SK-MEL-5 (cell line): ENCODE results near the gene GPR68. TPM values are rescaled to one million over a fixed set of nuclear protein-coding genes. Genes with fewer than 3 reads are reported as not detected.

Experiments used
- DNase-seq: peaks from one replicate; pipeline ENCODE4 v3.0.0-alpha.2; 2016; ENCODE audit warnings: low read depth, low spot score
- in situ Hi-C: cut with HindIII; loops from 2 replicates; pipeline ENCODE4 v1.10.0; 2016; ENCODE audit warnings: low sequenced_read_pairs, high pct_unique_total_duplicates, low pct_unique_long_range_greater_than_20kb
- polyA plus RNA-seq, 2 experiments: library from polyadenylated mRNA; depleted of rRNA; stranded (reverse); fragments of >200 nt; gene quantifications; 2 replicates each; pipeline ENCODE4 v1.2.3, GENCODE V29; 2015
- total RNA-seq: library from RNA; depleted of rRNA; stranded (reverse); fragments of >200 nt; shearing (Covaris generic); gene quantifications from 2 replicates; pipeline ENCODE4 v1.2.3, GENCODE V29; 2014; rRNA removed

The GPR68 gene, protein sequence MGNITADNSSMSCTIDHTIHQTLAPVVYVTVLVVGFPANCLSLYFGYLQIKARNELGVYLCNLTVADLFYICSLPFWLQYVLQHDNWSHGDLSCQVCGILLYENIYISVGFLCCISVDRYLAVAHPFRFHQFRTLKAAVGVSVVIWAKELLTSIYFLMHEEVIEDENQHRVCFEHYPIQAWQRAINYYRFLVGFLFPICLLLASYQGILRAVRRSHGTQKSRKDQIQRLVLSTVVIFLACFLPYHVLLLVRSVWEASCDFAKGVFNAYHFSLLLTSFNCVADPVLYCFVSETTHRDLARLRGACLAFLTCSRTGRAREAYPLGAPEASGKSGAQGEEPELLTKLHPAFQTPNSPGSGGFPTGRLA
- not detected in 2 replicates for total RNA-seq
- not detected in 2 replicates for polyA plus RNA-seq (2015; cell fraction: cytosol; rRNA removed)
- polyA plus RNA-seq (2015; cell fraction: nucleus; rRNA removed) = not detected in 2 replicates

DNA sequence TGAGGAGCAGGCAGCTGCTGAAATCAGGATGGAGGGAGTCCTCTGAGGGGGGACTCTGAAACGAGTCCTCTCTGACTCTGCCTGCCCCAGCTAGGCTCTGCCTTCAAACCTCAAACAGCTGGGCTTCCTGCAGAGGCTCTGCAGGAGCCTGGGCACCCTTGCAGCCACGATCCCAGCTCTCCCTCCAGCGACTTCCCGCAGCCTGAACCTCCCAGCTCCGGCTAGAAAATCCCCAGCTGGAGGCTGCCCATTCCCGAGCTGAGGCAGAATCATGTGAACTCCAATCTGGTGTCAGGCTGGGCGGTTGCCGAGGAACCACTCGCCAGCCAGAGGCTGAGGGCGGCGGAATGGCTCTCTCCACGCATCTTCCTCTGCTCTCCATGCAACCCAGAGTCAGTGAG lies at the start of gene GPR68:
TSS of gene GPR68 (minus strand) at position 204 of the 401 bp plus-strand sequence. CDS start 9,654 bp downstream, outside the sequence.
- in situ Hi-C loops = no loop called here
- no peak for DNase-seq

DNA sequence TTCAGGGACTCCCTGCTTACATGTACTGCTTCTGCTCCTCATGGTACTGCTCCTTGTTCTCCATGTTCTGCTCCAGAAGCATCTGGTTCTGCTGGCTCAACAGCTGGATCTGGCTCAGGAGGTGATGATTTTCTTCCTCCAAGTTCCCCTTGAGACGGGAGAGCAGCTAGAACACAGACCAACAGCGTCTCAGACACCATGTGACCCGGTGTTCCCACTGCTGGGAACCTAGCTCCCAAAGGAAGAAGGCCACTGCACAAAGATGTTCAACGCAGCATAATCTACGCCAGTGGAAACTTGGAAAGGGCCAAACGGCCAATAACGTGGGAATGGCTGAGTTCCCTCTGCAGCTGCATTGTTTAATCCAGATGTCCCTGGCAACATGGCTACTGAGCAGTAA lies 49.6 kb upstream of the GPR68 start:
- in situ Hi-C loops = loop anchor here (25.0 kb wide), 1 partner anchor 382 kb away; no protein-coding TSS in a partner anchor

DNA sequence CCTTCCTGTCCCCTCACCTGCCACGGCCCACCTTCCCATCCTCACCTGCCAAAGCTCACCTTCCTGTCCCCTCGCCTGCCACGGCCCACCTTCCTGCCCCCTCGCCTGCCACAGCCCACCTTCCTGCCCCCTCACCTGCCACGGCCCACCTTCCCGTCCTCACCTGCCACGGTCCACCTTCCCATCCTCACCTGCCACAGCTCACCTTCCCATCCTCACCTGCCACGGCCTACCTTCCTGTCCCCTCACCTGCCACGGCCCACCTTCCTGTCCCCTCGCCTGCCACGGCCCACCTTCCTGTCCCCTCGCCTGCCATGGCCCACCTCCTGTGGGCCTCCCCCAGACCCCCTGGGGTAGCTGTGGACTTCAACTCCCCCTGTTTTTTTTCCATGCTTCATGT lies 48.8 kb upstream of the GPR68 start:
- no peak for DNase-seq
- in situ Hi-C loops = loop anchor here (25.0 kb wide), 1 partner anchor 381 kb away; no protein-coding TSS in a partner anchor

More for the DNA sequence above, 49.6 kb upstream of the GPR68 start:
- no peak for DNase-seq

DNA sequence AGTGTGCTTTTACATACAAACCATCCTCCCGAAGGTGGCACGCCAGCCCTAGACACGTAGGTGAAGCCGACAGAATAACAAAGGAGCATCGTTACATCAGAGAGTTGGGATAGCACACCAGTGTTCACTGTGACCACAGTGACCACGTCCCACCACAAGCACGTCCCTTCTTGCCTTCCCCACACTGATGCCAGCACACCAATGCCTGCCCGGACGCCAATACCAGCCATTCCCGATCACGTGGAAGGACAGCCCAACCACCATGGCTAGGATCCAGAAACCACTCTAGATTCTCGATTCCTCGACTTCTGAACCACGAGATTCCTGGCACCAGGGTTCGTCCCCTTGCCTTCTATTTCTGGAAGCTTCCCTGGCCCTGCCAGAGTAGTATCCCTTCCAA lies 48.0 kb upstream of the GPR68 start:
- no peak for DNase-seq
- in situ Hi-C loops = loop anchor here (25.0 kb wide), 1 partner anchor 380 kb away; no protein-coding TSS in a partner anchor

DNA sequence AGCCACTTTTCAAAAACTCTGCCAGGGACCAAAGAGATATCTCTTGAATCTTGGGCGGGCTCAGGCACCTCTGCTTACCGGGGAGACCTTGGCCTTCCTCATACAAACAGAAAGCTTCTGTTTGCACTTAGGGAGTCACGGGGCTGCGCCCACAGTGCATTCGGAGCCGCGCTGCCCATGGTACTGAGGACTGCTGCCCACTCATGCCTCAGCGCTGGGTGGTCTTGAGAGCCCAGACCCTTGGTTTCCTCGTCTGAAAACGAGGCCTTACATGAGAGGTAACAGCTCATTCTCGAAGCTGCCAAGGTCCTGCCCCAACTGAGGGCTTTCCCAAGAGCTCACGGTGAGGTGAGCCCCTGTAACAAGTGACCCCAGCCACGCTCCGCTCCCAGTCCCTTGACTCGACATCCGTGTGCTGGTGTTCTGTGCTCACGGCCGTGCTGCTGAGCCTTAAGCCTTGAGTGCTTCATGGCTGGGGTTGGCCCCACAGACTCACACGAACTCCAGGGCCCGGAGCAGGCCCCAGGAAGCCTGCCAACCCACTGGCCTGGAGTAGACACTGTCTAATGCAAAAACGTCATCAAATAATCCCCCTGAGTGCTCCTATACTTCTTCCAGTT lies 47.4 kb upstream of the GPR68 start:
- in situ Hi-C loops = loop anchor here (25.0 kb wide), 1 partner anchor 380 kb away; no protein-coding TSS in a partner anchor
- no peak for DNase-seq

- in situ Hi-C loops = loop anchor here (25.0 kb wide), 1 partner anchor 379 kb away; no protein-coding TSS in a partner anchor
- DNase-seq = no peak
Observed at GRCh38 chr14:91290986-91291385, 46.5 kb upstream of the GPR68 start.

DNA sequence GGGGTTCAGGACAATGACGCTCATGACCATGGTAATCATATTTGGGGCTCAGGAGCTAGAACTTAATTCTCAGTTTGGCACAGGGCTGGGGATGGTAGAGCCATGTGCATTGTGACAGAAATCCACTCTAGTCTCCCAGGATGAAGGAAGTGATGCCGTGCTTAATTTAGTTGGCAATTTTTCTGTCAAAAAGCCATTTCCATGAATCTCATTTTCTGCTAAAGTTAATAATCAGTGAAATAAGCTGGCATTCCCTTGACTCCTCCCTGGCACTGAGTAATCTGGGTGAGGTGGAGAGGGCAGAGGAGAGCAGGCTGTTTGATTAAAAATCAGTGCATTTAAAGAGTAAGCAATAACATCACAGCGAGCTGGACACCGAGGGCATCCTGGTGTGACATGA lies 45.0 kb upstream of the GPR68 start:
- in situ Hi-C loops = loop anchor here (25.0 kb wide), 1 partner anchor 377 kb away; no protein-coding TSS in a partner anchor

DNA sequence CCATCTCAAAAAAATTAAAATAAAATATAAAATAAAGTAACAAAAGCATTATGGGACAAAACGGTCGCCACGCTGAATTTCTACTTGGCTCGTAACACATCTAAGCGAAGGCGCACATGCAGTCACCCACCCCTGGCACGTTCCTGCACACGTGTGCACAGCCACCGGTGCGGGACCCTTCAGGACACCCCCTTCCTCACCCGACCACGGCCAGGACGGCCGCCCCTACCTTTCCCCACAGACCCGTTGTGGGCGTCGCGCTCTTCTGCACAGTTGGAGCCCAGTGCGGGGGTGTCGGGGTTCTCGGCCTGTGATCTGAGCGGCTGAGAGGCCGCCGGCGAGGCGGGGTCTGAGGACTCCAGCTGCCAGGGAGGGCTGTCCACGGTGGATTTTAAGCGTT lies 44.4 kb upstream of the GPR68 start:
- in situ Hi-C loops = loop anchor here (25.0 kb wide), 1 partner anchor 377 kb away; no protein-coding TSS in a partner anchor
- DNase-seq = no peak

More for the DNA sequence above, 45.0 kb upstream of the GPR68 start:
- DNase-seq = no peak

DNA sequence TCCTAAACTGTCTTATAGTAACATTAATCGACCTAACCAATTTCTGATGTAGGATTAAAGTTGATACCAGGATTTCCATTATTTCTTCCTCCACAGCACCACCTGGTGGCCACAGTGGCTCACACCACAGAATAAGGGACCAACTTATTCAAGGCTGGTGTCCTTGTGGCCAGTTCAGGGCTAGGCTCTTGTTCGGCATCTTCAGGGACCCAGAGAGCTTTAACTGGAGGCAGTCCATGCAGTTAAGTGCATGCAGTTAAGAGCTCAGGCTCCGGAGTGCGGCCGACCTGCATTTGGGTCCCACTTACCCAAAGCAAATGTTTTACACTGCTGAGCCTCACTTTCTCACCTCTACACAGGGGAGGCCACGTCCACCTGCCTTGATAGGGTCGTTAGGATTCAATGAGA lies 42.0 kb upstream of the GPR68 start:
- in situ Hi-C loops = loop anchor here (25.0 kb wide), 1 partner anchor 374 kb away; no protein-coding TSS in a partner anchor
- peak; percentile 79 for DNase-seq

DNA sequence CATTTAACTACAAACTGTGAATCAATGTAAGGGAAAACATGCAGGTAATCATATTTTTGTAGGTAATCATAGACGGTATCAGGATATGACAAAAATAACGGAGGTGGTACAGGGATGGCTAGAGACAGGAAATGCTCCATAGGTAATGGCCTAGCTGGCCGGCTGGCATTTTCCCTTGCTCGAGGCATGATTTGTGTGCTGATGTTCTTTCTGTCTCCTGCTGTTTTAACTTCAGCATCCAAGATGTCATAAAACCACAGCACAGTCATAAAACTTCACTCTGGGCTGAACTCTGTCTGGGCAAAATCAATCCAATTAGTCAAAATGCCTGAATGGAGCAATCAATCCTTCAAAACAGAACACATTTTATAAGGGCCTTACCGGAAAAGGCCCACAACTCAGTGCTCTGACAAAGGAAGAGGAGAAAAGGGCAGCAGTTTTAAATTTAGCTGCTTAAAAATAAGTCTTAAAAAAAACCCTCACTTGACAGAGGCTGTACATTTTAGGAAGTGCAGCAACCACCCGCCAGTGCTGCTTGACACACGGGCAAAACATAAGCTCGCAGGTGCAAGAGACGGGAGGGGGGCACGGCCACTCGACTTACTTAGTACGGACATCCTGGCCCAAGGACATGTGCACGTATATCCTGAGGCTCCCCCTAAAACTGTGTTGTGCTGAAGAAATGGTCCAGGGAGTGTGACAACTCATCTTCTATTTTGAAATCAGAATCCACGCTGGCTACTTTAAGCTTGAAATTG lies 40.5 kb upstream of the GPR68 start:
- in situ Hi-C loops = loop anchor here (25.0 kb wide), 1 partner anchor 373 kb away; no protein-coding TSS in a partner anchor

GRCh38 chr14:91284146-91284790 lies 39.8 kb upstream of the GPR68 start:
- in situ Hi-C loops = loop anchor here (25.0 kb wide), 1 partner anchor 372 kb away; no protein-coding TSS in a partner anchor
- DNase-seq = no peak

More for the DNA sequence above, 40.5 kb upstream of the GPR68 start:
- DNase-seq = no peak

GRCh38 chr14:91283666-91284065 lies 39.2 kb upstream of the GPR68 start:
- no peak for DNase-seq
- in situ Hi-C loops = loop anchor here (25.0 kb wide), 1 partner anchor 371 kb away; no protein-coding TSS in a partner anchor

- no peak for DNase-seq
- in situ Hi-C loops = loop anchor here (25.0 kb wide), 1 partner anchor 371 kb away; no protein-coding TSS in a partner anchor
Observed at GRCh38 chr14:91282954-91283645, 38.6 kb upstream of the GPR68 start.

GRCh38 chr14:91281346-91281745 lies 36.8 kb upstream of the GPR68 start:
- no peak for DNase-seq
- in situ Hi-C loops = loop anchor here (25.0 kb wide), 1 partner anchor 369 kb away; no protein-coding TSS in a partner anchor

DNA sequence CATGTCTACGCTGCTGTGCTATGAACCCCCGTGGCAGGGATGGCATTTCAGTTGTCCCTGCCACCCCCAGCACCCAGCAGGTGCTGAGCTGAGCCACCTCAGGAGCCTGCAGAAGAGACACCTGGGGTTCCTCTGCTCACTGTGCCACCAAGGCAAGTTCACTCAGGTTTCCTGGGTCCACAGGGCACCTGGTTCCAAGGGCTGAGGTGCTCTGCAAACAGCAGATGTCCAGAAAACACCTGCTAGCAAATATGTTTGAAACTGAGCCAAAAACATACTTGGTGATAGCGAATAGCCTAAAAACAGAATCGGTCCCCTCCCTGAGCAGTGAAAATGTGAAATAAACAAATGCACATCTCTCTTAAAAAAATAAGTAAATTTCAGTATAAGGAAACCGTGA lies 35.6 kb upstream of the GPR68 start:
- no peak for DNase-seq

GRCh38 chr14:91279354-91279753 lies 34.9 kb upstream of the GPR68 start:
- in situ Hi-C loops = loop anchor here (25.0 kb wide), 1 partner anchor 367 kb away; no protein-coding TSS in a partner anchor
- no peak for DNase-seq

More for the DNA sequence above, 35.6 kb upstream of the GPR68 start:
- in situ Hi-C loops = loop anchor here (25.0 kb wide), 1 partner anchor 368 kb away; no protein-coding TSS in a partner anchor
